Nephron progenitor cell (in vitro differentiated cells): ENCODE results near the gene CTNNA2.

Source experiments
- DNase-seq: peaks from one replicate; pipeline ENCODE4 v3.0.0; 2021
- H3K27ac Mint-ChIP-seq: 2 replicates; pipeline ENCODE4 v1.8.0; 2021; ENCODE audit warnings: mild to moderate bottlenecking, moderate library complexity, mixed read lengths
- H3K27me3 Mint-ChIP-seq: 2 replicates; pipeline ENCODE4 v1.8.0; 2021; ENCODE audit warnings: mild to moderate bottlenecking, low read depth, mixed read lengths; ENCODE audit not compliant: poor library complexity
- H3K36me3 Mint-ChIP-seq: 2 replicates; pipeline ENCODE4 v1.8.0; 2021; ENCODE audit warnings: low read depth, mixed read lengths
- H3K4me1 Mint-ChIP-seq: 2 replicates; pipeline ENCODE4 v1.8.0; 2021; ENCODE audit warnings: mixed read lengths
- H3K4me3 Mint-ChIP-seq: 2 replicates; pipeline ENCODE4 v1.8.0; 2021; ENCODE audit warnings: mild to moderate bottlenecking, moderate library complexity, mixed read lengths
- H3K9me3 Mint-ChIP-seq: 2 replicates; pipeline ENCODE4 v1.8.0; 2021; ENCODE audit warnings: mild to moderate bottlenecking, moderate library complexity, mixed read lengths
- CTCF ChIP-seq: fragments of 200-600 bp; sonication (generic); IDR thresholded peaks from 2 replicates; pipeline ENCODE4 v1.5.0; 2021; ENCODE audit warnings: antibody characterized with exemption

CTNNA2 gene

GRCh38 chr2:80417737-80418136 is 904.9 kb downstream of the CTNNA2 start:
- Mint-ChIP-seq H3K4me3 (no peak overlapping the region), H3K4me1 (peaks cover 5% of the 10 kb centered on the region), H3K27me3 (peaks cover 3% of the 10 kb centered on the region), H3K27ac (no peak overlapping the region), H3K9me3 (peaks cover 45% of the 10 kb centered on the region), H3K36me3 (peaks cover 16% of the 10 kb centered on the region)
- TF ChIP-seq CTCF: no peak
- DNase-seq: no peak

GRCh38 chr2:80420530-80421208 is 907.8 kb downstream of the CTNNA2 start:
- peaks cover 29% of the 10 kb centered on the region for H3K4me1 Mint-ChIP-seq
- no peak overlapping the region for H3K4me3 Mint-ChIP-seq
- peaks cover 28% of the 10 kb centered on the region for H3K9me3 Mint-ChIP-seq
- H3K27ac Mint-ChIP-seq: no peak overlapping the region
- H3K36me3 Mint-ChIP-seq: peaks cover 5% of the 10 kb centered on the region
- DNase-seq: no peak
- TF ChIP-seq CTCF: no peak
- peaks cover 3% of the 10 kb centered on the region for H3K27me3 Mint-ChIP-seq

GRCh38 chr2:80429251-80429650 is 916.4 kb downstream of the CTNNA2 start:
- no peak overlapping the region for H3K4me3 Mint-ChIP-seq
- H3K4me1 Mint-ChIP-seq: peaks cover 38% of the 10 kb centered on the region
- no peaks in the 10 kb centered on the region for H3K36me3 Mint-ChIP-seq
- peaks cover 3% of the 10 kb centered on the region for H3K27me3 Mint-ChIP-seq
- no peak for DNase-seq
- peaks cover 8% of the 10 kb centered on the region for H3K9me3 Mint-ChIP-seq
- H3K27ac Mint-ChIP-seq: no peak overlapping the region
- TF ChIP-seq CTCF: no peak

GRCh38 chr2:80437959-80438358 is 925.1 kb downstream of the CTNNA2 start:
- Mint-ChIP-seq H3K27ac (no peak overlapping the region), H3K9me3 (no peaks in the 10 kb centered on the region), H3K4me1 (peaks cover 17% of the 10 kb centered on the region), H3K36me3 (no peaks in the 10 kb centered on the region), H3K27me3 (no peaks in the 10 kb centered on the region), H3K4me3 (no peak overlapping the region)
- DNase-seq: no peak
- no peak for TF ChIP-seq CTCF

GRCh38 chr2:80438686-80439085 is 925.8 kb downstream of the CTNNA2 start:
- H3K36me3 Mint-ChIP-seq: no peaks in the 10 kb centered on the region
- peaks cover 15% of the 10 kb centered on the region for H3K4me1 Mint-ChIP-seq
- no peak overlapping the region for H3K27ac Mint-ChIP-seq
- TF ChIP-seq CTCF: no peak
- H3K9me3 Mint-ChIP-seq: no peaks in the 10 kb centered on the region
- no peaks in the 10 kb centered on the region for H3K27me3 Mint-ChIP-seq
- no peak overlapping the region for H3K4me3 Mint-ChIP-seq
- no peak for DNase-seq

- Mint-ChIP-seq H3K36me3 (no peaks in the 10 kb centered on the region), H3K27ac (peak overlapping the region; percentile 35), H3K27me3 (no peaks in the 10 kb centered on the region)
Observed at GRCh38 chr2:80454628-80455027, 941.8 kb downstream of the CTNNA2 start.

More at GRCh38 chr2:80454628-80455027, 941.8 kb downstream of the CTNNA2 start:
- H3K9me3 Mint-ChIP-seq: no peaks in the 10 kb centered on the region
- no peak for TF ChIP-seq CTCF
- H3K4me3 Mint-ChIP-seq: no peak overlapping the region
- DNase-seq: no peak
- peaks cover 30% of the 10 kb centered on the region for H3K4me1 Mint-ChIP-seq
